HUES48 (cell line): ENCODE measurements around the gene PIM1.
"Not testable (repeated sequence)": the region's sequence is repeated elsewhere in the genome, so short reads cannot be mapped to it uniquely, and the experiment has no call there.

Experiments used
- H3K27ac ChIP-seq: one replicate; pipeline ENCODE4 v1.7.0; 2013; ENCODE audit warnings: low read depth, low read length, inconsistent platforms
- H3K27me3 ChIP-seq: 2 replicates; pipeline ENCODE4 v1.6.1; 2013; ENCODE audit warnings: mild to moderate bottlenecking, low read length; ENCODE audit not compliant: control insufficient read depth, insufficient read depth
- H3K36me3 ChIP-seq: 2 replicates; pipeline ENCODE4 v1.6.1; 2013; ENCODE audit warnings: low read length; ENCODE audit not compliant: control insufficient read depth, insufficient read depth
- H3K4me1 ChIP-seq: 2 replicates; pipeline ENCODE4 v1.6.1; 2013; ENCODE audit warnings: mild to moderate bottlenecking, low read length; ENCODE audit not compliant: control insufficient read depth, insufficient read depth
- H3K4me3 ChIP-seq: 2 replicates; pipeline ENCODE4 v1.5.1; 2013; ENCODE audit warnings: mild to moderate bottlenecking, low read depth, low read length
- H3K9ac ChIP-seq: 2 replicates; pipeline ENCODE4 v1.6.1; 2013; ENCODE audit warnings: mild to moderate bottlenecking, low read depth, low read length, moderate library complexity
- H3K9me3 ChIP-seq: 2 replicates; pipeline ENCODE4 v1.6.1; 2013; ENCODE audit warnings: low read length; ENCODE audit not compliant: control insufficient read depth, insufficient read depth

PIM1 gene

DNA sequence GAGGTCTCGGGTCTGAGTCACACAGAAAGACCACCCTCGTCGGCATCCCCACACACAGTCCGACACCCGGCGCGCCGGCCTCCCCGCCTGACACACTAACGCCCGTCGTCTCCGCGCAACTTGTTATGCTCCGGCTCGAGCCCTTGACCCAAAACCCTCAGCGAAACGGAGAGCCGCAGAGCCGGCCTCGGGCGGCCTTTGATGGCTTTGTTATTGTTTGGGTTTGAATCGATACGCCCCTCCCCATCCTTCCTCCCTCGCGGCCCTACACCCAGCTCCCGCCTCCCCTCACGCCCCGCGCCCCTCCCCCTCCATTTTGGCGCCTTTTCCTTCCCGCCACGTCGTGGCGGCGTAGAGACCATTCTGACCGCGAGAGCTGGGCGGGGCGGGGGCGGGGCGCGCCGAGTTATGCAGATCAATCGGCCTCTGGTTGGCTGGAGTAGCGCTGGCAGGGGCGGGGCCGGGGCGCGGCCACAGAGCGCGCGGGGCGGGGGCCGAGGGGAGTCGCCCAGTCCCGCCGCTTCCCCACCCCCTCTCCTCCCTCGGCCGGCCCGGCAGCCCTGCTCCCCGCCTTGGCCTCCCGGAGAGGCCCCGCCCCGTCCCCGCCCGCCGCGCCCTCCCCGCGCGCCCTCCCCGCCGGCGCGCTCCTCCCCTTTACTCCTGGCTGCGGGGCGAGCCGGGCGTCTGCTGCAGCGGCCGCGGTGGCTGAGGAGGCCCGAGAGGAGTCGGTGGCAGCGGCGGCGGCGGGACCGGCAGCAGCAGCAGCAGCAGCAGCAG is at the start of gene PIM1:
TSS of gene PIM1 (plus strand) at position 657 of the 777 bp plus-strand sequence. CDS start 424 bp downstream, outside the sequence.
- H3K27me3 ChIP-seq: 0 out of 2 replicates have a peak, but pooled peaks cover 3% of the 10 kb centered on the region
- H3K36me3 ChIP-seq: peaks cover 32% of the 10 kb centered on the region
- no peaks in the 10 kb centered on the region for H3K9me3 ChIP-seq
- peak within 1 kb of the TSS; percentile 82 for H3K9ac ChIP-seq
- peak within 1 kb of the TSS; percentile 99 for H3K27ac ChIP-seq
- H3K4me1 ChIP-seq: peaks cover 24% of the 10 kb centered on the region
- peak within 1 kb of the TSS; percentile 93 for H3K4me3 ChIP-seq

GRCh38 chr6:37121556-37121955 is 48.4 kb upstream of the PIM1 start:
- no peaks in the 10 kb centered on the region for H3K9me3 ChIP-seq
- H3K9ac ChIP-seq: no peak overlapping the region
- peaks cover 29% of the 10 kb centered on the region for H3K4me1 ChIP-seq
- no peaks in the 10 kb centered on the region for H3K27me3 ChIP-seq
- peaks cover 16% of the 10 kb centered on the region for H3K36me3 ChIP-seq
- no peak overlapping the region for H3K4me3 ChIP-seq
- peak overlapping the region; percentile 20 for H3K27ac ChIP-seq

DNA sequence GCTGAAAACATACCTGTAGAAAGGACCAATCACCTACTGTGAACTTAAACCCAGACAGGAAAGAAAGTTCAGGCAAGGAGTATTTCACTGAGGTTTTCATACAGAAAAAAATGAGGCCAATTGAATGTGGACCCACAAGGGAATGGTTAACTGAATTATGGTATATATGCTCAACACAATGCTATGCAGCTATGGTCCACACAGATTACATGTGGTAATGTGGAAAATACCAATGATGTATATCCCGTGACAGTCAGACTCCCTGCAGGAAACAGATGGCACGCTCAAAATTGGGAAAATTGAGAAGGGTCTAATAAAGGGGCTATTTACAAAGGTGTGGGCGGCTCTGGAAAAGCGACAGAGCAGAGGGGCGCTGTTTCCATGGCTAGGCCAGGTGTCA is 47.1 kb upstream of the PIM1 start:
- Histone ChIP-seq H3K9ac (no peak overlapping the region), H3K4me3 (no peak overlapping the region), H3K4me1 (peaks cover 39% of the 10 kb centered on the region), H3K9me3 (no peaks in the 10 kb centered on the region), H3K27ac (no peak overlapping the region), H3K36me3 (peaks cover 9% of the 10 kb centered on the region; the same call in 1 of the 2 replicates), H3K27me3 (no peaks in the 10 kb centered on the region)

- Histone ChIP-seq H3K9ac (no peak overlapping the region), H3K36me3 (peaks cover 9% of the 10 kb centered on the region; the same call in 1 of the 2 replicates), H3K27me3 (no peaks in the 10 kb centered on the region), H3K9me3 (no peaks in the 10 kb centered on the region), H3K4me3 (no peak overlapping the region), H3K27ac (peak overlapping the region; percentile 99), H3K4me1 (peaks cover 50% of the 10 kb centered on the region)
Observed at GRCh38 chr6:37123957-37124729, 45.8 kb upstream of the PIM1 start.

GRCh38 chr6:37125774-37126492 is 44.0 kb upstream of the PIM1 start:
- peaks cover 18% of the 10 kb centered on the region for H3K36me3 ChIP-seq
- no peaks in the 10 kb centered on the region for H3K27me3 ChIP-seq
- peaks cover 50% of the 10 kb centered on the region for H3K4me1 ChIP-seq
- H3K27ac ChIP-seq: peak overlapping the region; percentile 99
- H3K9me3 ChIP-seq: no peaks in the 10 kb centered on the region
- H3K9ac ChIP-seq: peak overlapping the region; percentile 73
- peak overlapping the region; percentile 51 for H3K4me3 ChIP-seq

DNA sequence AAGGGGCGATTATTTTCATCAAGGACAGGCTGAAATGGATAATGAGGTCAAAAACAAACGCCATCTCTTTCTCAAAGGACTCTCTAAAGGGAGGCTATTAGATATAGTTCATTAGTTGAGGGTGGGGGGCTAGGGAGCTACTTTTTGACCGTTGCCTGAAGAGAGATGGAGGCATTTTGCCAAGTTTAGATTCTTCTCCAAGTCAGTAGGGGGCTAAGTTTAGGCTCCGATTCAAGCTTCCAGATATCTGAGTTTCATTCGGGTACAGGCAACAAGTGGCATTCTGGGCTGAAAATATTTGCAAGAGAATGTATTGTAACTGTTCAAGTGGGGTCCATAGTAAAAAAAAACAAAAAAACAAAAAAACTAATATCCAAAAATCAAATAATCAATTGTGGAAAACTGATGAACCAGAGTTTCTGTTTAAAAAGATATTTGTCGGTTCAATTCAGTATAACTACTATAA is 43.4 kb upstream of the PIM1 start:
- peak overlapping the region; percentile 73 for H3K9ac ChIP-seq
- no peaks in the 10 kb centered on the region for H3K27me3 ChIP-seq
- peak overlapping the region; percentile 99 for H3K27ac ChIP-seq
- peaks cover 16% of the 10 kb centered on the region for H3K36me3 ChIP-seq
- peak overlapping the region; percentile 51 for H3K4me3 ChIP-seq
- no peaks in the 10 kb centered on the region for H3K9me3 ChIP-seq
- H3K4me1 ChIP-seq: peaks cover 53% of the 10 kb centered on the region

DNA sequence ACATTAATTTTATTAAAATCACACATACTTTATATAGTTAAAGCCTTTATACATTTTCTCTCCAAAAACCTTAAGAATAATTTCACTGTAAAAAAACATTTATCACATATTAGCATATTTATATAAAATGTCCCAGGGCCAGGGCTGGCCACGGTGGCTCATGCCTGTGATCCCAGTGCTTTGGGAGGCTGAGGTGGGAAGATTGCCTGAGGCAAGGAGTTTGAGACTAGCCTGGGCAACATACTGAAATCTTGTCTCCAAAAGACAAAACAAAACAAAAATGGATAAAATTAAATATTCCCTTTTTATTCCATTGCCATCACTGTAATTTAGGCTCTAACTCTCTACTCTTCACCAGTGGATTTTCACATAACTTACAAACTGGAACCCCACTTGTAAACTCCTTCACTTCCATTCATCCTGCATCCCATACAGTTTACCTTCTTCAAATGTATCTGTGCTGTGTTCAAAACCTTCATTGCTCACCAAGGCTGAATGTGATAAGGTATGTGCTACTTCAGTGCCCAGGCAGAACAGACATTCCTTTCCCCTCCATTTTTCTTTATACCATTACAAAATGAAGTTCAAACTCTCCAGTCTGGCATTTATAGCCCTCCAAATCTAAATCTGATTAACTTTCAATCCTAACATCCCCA is 42.9 kb upstream of the PIM1 start:
- Histone ChIP-seq H3K27me3 (no peaks in the 10 kb centered on the region), H3K9ac (no peak overlapping the region), H3K27ac (peak overlapping the region; percentile 99), H3K4me3 (peak overlapping the region; percentile 51), H3K4me1 (peaks cover 59% of the 10 kb centered on the region), H3K9me3 (no peaks in the 10 kb centered on the region), H3K36me3 (peaks cover 21% of the 10 kb centered on the region)

DNA sequence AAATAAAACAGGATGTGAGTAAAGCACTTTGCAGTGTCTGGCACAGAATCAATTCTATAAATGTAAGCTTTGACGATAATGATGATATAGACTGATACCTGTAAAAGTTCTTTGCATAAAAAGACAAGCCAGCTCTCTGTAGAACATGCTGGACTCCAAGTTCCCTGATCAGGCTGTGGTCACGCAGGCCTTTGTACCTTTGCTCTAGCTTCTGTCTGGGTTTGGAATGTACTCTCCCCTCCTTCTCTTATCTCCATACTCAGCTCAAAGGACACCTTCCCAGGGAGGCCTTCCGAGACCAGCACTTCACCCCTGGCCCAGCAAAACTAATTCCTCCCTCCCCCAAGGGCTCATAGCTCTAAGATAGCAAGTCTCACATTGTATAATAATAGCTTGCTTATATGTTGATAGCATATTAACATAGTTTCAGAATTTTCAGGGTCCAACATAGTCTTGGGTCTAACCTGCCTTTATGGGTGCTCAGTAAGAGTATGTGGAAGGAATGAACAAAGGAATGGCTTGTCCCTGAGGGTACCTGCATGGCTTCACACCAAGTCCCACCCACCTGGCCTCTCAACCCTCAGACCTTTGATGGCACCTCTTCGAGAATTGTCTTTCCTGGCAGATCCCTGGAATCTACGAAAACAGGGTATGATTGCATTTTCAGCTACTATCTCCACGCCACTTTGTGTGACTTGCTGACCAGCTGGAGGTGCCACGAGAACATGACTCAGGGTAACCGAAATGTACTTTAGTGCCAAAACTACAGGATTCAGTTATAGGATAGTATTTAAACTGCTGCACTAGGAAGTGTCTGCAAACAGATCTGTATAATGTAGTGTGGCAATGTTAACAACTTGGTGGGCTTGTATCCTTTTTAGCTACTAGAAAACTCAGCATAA is 41.7 kb upstream of the PIM1 start:
- Histone ChIP-seq H3K27me3 (no peaks in the 10 kb centered on the region), H3K36me3 (peaks cover 14% of the 10 kb centered on the region), H3K27ac (peak overlapping the region; percentile 68), H3K4me3 (no peak overlapping the region), H3K9me3 (no peaks in the 10 kb centered on the region), H3K9ac (no peak overlapping the region), H3K4me1 (peaks cover 54% of the 10 kb centered on the region)

DNA sequence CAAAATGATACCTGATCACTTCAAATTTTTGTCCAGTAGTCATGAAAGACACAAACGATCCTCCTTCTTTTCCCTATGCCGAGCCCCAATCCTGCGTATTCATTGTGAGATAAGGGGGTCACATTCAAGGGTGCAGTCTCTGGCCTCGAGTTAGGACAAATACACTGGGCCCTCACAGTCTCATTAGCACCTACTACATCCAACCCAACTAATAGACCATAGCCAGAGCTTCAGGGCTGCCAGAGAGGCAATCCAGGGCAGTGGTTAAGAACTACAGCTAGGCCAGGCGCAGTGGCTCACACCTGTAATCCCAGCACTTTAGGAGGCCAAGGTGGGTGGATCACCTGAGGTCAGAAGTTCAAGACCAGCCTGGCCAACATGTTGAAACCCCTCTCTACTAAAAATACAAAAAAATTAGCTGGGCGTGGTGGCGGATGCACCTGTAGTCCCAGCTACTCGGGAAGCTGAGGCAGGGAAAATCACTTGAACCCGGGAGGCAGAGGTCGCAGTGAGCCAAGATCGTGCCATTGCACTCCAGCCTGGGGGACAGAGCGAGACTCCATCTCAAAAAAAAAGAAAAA is 41.0 kb upstream of the PIM1 start:
- H3K4me1 ChIP-seq: peaks cover 51% of the 10 kb centered on the region
- H3K27me3 ChIP-seq, H3K9ac ChIP-seq, H3K9me3 ChIP-seq, H3K4me3 ChIP-seq: not testable (repeated sequence)
- H3K27ac ChIP-seq: peak overlapping the region; percentile 68
- peaks cover 14% of the 10 kb centered on the region for H3K36me3 ChIP-seq
